Activated B cell treated with CpG ODN at 0.5 μM for 24 hours (primary cell): ENCODE measurements around the gene RHOD. TPM values are rescaled to one million over a fixed set of nuclear protein-coding genes. Genes with fewer than 3 reads are reported as not detected.
A peak's percentile ranks its signal among the peaks of the same experiment; 100 is the strongest.

Source experiments
- ATAC-seq: fragments of 200-7000 bp; cut with Tn5 transposase; one replicate; pipeline ENCODE4 v1.10.0; 2021; ENCODE audit warnings: low read depth, mild to moderate bottlenecking, moderate library complexity
- CTCF ChIA-PET: fragments of 350-600 bp; sonication (Branson Sonifier 250); formaldehyde crosslinking; loops from one replicate; lab custom pipeline; 2021; ENCODE audit warnings: antibody characterized with exemption; lab: Charles Lee
- POLR2A ChIA-PET: fragments of 350-600 bp; sonication (Branson Sonifier 250); formaldehyde crosslinking; loops from one replicate; lab custom pipeline; 2021; ENCODE audit warnings: antibody characterized with exemption; lab: Charles Lee
- DNase-seq: peaks from one replicate; pipeline ENCODE4 v3.0.0; 2022
- H3K27ac Mint-ChIP-seq: one replicate; pipeline ENCODE4 v1.8.0; 2020; ENCODE audit warnings: mixed read lengths
- H3K27me3 Mint-ChIP-seq: one replicate; pipeline ENCODE4 v1.8.0; 2021; ENCODE audit warnings: mixed read lengths
- H3K36me3 Mint-ChIP-seq: one replicate; pipeline ENCODE4 v1.8.0; 2021; ENCODE audit warnings: low read depth, mixed read lengths
- H3K4me1 Mint-ChIP-seq: one replicate; pipeline ENCODE4 v1.8.0; 2021; ENCODE audit warnings: mixed read lengths
- H3K4me3 Mint-ChIP-seq: one replicate; pipeline ENCODE4 v1.8.0; 2020; ENCODE audit warnings: mild to moderate bottlenecking, mixed read lengths
- H3K9me3 Mint-ChIP-seq: one replicate; pipeline ENCODE4 v1.8.0; 2020; ENCODE audit warnings: mixed read lengths
- intact Hi-C: fragments of 100-400 bp; cut with micrococcal nuclease; formaldehyde crosslinking; loops from one replicate; pipeline ENCODE4 v1.15.1; 2024
- total RNA-seq: library from RNA; stranded (reverse); gene quantifications from 2 replicates; pipeline ENCODE4 v1.2.3, GENCODE V29; 2022
- TF ChIP-seq, protein P1 (sequence below): fragments of 200-600 bp; IDR thresholded peaks from one replicate; pipeline ENCODE4 v1.8.0; 2022; ENCODE audit warnings: antibody characterized with exemption, mild to moderate bottlenecking

The RHOD gene
- total RNA-seq, 1 donor from 2014 or later: not detected

DNA sequence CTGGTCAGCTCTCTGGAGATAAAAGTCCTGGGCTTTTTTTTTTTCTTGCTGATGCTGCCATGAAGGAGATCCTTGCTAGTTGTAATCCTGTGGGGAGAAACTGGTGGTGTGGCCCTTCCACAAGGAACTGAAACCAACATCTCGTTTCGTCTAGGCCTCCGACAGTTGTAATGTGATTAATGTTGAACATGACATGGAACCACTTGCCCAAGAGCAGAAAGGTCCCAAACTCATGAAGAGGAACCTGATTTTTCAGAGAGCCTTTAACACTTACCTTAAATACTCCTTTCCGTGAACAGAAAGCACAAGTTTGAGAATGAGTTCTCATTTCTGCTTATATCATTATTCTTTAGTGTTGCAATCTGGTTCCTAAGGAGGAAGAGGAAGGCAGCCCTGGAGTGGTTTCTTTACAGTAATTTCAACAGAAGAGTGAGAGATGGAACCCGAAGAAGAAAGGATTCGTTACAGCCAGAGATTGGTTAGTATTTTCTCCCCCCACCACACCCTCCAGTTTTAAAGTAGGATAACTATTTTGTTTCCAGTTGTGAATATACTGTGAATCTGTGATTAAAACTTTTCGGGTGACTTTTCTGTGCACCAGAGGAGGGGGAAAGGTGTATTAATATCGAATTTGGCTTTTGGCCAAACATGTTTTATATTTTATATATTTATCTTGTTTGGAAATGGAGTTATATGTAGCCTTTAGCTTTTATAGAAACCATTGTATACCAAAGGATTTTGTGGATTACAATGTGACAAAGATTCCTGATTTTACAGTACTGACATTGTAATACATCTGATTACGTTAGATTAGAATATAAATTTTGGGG, 64.4 kb downstream of the RHOD start:
- Mint-ChIP-seq H3K36me3 (peaks cover 28% of the 10 kb centered on the region), H3K4me3 (peak overlapping the region; percentile 91), H3K27ac (peak overlapping the region; percentile 91), H3K9me3 (no peaks in the 10 kb centered on the region), H3K27me3 (no peaks in the 10 kb centered on the region), H3K4me1 (peaks cover 26% of the 10 kb centered on the region)
- intact Hi-C loops: loop anchor here (1.0 to 2.0 kb wide), 2 partner anchors 40 to 92 kb away; no protein-coding TSS in a partner anchor
- no peak for DNase-seq
- TF ChIP-seq, protein P1, sequence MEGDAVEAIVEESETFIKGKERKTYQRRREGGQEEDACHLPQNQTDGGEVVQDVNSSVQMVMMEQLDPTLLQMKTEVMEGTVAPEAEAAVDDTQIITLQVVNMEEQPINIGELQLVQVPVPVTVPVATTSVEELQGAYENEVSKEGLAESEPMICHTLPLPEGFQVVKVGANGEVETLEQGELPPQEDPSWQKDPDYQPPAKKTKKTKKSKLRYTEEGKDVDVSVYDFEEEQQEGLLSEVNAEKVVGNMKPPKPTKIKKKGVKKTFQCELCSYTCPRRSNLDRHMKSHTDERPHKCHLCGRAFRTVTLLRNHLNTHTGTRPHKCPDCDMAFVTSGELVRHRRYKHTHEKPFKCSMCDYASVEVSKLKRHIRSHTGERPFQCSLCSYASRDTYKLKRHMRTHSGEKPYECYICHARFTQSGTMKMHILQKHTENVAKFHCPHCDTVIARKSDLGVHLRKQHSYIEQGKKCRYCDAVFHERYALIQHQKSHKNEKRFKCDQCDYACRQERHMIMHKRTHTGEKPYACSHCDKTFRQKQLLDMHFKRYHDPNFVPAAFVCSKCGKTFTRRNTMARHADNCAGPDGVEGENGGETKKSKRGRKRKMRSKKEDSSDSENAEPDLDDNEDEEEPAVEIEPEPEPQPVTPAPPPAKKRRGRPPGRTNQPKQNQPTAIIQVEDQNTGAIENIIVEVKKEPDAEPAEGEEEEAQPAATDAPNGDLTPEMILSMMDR: no peak
- CTCF ChIA-PET: interaction anchor here (0.7 to 1.4 kb wide), 4 partner anchors 39 to 266 kb away, joined by 3 to 5 read pairs (median 4); no protein-coding TSS in a partner anchor
- POLR2A ChIA-PET: interaction anchor here (0.7 kb wide), 1 partner anchor 9 kb away, joined by 6 read pairs; no protein-coding TSS in a partner anchor
- ATAC-seq: peak; percentile 11

Other genes starting within 250 kb of the RHOD start
- gene RCE1, start 213.4 kb upstream of the RHOD start, total RNA-seq: 20.1 and 21.4 TPM in 2 replicates
- 3.4 and 3.8 TPM in 2 replicates for gene LRFN4, start 199.8 kb upstream of the RHOD start, total RNA-seq
- 4.3 and 5.0 TPM in 2 replicates for gene PC, start 98.5 kb upstream of the RHOD start, total RNA-seq
- not detected in 2 replicates for gene C11orf86, start 81.5 kb upstream of the RHOD start, total RNA-seq
- gene SYT12, start 33.7 kb upstream of the RHOD start, total RNA-seq: not detected in 2 replicates
- 141 and 160 TPM in 2 replicates for gene KDM2A, start 62.4 kb downstream of the RHOD start, total RNA-seq
- 159 and 175 TPM in 2 replicates for gene GRK2, start 209.6 kb downstream of the RHOD start, total RNA-seq
- gene ANKRD13D, start 232.5 kb downstream of the RHOD start, total RNA-seq: 97.2 and 116 TPM in 2 replicates
- gene SSH3, start 246.7 kb downstream of the RHOD start, total RNA-seq: 5.1 and 7.7 TPM in 2 replicates